ENCODE data around the gene NOTCH1.
A peak's percentile ranks its signal among the peaks of the same experiment; 100 is the strongest.
"Not testable (repeated sequence)": the region's sequence is repeated elsewhere in the genome, so short reads cannot be mapped to it uniquely, and the experiment has no call there.

The NOTCH1 gene

DNA sequence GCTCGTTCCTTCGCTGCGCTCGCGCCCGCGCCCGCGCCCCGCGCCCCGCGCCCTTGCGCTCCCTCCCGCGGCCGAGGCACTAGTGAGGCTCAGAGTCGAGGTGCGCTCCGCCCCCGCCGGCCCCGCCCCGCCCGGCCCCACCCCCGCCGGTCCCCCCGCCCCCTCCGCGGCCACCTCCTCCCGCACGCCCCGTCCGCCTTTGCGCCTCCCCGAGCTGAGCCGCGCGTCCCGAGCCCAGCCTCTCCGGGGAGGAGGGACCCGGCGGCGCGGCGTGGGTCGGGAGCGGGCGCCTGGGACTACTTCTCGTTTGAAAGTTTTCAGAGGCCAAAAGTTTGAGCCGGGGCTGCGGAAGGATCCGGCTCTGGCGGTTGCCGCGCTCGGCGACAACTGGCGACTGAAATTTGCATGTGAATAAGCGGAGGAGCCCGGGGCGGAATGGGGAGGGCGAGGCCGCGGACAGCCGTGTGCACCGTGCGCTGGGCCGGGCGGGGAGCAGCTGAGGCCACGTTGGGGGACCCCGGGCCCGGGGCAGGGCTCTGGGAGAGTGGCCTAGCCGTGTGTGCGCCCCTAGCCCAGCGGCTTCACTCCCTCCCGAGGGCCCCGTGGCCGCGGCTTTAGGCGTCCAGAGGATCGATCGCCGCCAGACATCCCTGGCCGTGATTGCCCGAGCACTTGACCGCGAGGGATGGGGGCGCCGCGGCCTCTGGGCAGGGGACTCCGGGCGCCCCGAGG is at the start of gene NOTCH1:
TSS of gene NOTCH1 (minus strand) at position 84 of the 732 bp plus-strand sequence. CDS start 262 bp downstream, outside the sequence.
- DNase-seq, result peak; percentile 35

DNA sequence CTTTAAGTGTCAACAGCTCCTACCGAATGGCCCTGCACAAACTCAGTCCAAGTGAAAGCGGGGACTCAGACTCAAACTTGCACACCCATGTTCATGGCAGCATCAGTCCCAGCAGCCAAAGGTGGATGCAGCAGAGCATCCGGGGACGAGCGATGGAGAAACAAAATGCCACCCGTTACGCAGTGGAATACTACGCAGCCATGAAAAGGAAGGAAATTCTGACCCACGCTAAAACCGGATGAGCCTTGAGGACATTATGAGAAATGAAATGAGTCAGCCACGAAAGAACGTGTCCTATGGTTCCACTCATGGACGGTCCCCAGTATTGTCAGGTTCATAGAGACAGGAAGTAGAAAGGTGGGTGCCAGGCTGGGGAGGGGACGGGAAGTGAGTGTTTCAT is 48.6 kb upstream of the NOTCH1 start:
- no peak for DNase-seq

DNA sequence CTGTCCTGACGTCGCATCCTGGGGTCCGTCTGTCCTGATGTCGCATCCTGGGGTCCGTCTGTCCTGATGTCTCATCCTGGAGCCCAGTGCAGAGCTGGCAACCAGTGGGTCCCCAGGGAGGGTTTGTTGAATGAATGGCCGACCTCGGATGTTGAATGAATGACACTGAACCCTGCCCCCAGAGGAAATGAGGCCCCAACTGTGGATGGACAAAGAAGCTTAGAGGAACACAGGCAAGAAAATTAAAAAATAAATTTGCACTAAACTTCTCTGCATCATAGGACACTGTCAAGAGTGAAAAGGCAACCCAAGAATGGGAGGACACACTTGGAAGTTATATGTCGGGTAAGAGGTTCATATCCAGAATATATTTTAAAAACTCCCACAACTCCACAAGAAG is 47.7 kb upstream of the NOTCH1 start:
- no peak for DNase-seq

DNA sequence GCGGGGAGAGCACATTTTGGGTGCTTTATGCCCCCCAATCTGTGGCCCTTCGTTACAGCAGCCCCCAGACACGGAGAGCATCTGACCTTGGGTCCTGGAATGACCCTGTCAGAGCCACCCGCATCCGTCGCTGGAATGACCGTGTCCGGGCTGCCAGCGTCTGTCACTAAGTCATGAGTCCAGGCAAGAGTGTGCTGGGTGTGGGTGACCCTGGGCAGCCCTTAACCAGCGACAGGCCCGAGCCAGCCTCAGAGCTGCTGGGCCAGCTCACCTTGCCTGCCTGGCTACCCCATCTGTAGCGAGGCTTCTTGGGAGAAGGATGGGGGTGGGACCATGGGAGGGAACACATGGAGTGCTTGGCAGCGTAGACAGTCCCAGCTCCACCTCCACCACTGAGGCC is 46.8 kb upstream of the NOTCH1 start:
- no peak for DNase-seq

DNA sequence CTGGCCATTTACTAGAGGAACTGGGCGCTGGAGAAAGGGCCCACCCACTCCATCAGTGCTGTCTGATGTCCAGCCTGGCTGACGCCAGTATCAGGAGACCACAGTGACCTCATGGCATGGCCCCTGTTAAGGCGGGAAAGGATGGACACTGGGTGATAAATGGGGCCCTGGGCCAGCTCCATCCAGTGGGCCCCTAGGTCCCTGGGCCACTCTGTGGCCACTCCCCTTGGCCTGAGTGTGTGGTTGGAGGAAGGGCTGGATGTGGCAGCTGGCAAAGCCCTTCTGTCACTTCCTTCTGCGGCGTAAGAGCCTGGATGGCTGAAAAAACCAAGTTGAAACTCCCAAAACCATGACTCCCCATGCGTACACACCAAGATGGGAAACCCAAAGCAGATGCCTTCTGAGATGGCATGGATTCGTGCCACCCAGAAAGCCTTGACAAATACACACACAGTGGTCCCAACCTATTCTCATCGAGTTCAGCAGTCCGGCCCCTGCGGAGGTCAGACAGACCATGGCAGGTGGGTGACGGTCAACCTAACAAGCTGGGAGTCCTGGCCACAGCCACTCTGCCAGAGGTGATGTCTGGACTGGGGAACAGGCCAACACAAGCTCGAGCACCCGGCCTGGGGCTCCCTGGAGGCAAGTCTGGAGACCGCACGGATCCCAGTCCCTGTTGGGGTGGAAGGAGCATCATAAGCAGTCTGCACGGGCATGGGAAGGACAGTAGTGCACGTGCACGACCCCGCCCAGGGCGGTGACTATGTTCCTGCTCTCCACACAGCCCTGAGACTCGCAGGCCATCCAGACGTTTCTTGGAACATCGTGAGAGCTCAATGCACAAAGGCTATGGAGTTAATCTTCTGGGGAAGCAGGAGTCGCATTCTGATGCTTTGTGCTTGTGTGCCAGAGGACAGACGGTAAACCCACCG is 45.2 kb upstream of the NOTCH1 start:
- no peak for DNase-seq

DNA sequence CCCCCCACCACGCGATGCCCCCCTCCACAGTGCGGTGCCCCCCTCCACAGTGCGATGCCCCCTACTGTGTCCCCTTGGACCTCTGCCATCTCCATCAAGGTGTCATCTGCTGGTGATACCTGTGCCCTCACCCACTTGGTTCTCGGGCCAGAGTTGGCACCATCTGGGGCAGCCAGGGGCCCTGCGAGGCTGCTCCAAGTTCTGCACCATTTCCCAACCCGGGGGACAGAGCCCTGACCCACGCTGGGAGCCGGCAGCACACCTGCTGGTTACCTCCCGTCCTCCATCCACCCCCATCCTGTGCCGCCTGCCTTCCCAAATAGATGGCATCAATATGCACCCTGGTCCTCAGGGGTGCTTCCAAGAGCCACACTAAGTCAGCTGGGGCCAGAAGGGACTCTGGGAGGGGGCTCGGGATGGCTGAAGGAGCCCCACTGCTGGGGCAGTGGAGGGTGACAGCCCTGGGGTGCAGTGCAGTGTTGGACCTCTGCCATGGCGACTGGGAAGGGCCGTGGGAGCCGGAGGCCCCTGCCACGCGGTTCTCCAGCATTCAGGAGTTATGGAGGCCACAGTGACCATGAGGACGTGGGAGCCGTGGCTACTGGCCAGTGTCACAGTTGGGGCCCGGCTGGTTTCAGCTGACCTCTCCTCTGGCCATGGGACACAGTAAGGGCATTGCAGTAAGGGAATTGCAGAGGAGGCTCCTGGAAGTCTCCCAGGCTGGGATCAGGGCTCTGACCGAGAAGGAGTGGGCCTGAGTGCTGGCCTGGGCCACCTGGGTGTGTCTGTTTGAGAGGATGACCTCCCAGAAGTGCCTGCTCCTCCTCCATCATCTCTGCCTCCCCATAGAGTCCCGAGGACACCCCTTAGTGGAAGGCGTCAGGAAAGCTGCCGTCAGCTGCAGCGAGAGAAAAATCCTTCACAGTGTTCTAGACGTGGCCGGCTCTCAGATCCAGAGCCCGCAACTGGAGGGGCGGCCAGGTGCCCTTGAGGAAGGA is 44.2 kb upstream of the NOTCH1 start:
- no peak for DNase-seq

DNA sequence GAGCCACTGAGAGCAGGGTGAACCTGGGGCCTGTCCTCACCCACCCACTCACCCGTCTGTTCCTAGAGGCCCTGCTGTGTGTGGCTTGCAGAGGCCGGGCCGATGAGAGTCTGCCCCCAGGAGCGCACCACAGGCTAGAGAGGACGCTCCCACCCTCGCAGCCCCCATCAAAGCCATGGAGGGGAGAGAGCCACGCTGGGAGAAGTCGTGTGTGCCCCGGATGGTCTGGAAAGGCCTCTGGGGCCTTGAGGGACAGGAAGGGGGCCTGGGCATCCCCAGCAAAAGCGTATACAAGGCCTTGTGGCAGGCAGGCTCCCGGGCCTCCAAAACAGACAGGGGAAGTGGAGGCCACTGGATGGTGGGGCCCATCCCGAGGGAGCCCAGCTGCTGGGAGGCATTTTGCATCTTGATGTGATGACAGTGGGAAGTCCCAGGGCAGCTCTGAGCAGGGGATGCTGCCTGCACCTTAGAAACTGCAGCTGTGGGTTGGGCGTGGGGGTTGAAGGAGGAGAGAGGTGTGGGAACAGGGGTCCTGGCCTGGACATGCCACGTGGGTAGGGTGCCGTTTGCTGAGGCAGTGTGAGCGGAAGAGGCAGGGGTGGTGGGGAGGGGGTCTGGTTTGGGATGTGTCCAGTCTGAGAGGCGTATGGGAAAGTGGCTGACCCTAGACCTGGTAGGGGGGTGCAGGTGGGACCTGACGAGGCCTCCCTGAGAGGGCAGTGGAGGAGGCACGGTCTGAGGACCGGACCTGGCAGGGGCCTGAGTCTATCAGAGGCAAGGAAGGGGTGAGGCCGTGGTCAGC is 43.0 kb upstream of the NOTCH1 start:
- no peak for DNase-seq

DNA sequence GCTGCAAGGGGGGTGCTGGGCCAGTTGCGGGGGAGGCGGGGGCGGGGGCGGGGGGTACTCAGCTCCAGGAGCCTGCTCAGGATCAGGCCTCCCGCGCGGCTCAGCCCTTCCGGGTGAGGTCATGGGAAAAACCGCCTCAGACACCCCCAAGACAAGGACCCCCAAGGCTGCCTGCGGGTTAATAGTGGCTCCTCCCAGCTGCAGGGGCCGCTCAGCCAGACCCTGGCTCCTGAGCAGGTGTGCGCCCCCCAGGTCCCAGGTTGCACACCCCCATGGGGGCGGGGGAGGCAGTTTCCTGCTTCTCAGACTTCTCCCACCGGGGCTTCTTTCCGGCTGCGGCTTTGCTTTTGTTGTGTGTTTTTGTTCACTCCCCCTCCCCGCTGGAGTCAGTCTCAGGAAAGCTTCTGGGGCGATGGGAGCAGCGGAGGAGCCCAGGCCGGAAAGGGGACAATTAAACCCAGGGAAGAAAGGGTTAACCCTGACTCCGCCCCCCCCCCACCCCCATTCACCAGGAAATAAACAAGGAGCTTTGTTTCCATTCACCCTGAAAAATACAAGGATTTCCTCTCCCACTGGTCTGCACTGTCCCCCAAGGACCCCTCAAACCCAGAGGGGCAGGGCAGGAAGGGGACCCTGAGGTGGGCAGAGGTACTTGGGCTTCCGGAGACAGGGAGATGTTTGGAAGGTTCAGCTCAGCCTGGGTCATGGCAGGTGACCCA is 42.3 kb upstream of the NOTCH1 start:
- DNase-seq, result no peak

DNA sequence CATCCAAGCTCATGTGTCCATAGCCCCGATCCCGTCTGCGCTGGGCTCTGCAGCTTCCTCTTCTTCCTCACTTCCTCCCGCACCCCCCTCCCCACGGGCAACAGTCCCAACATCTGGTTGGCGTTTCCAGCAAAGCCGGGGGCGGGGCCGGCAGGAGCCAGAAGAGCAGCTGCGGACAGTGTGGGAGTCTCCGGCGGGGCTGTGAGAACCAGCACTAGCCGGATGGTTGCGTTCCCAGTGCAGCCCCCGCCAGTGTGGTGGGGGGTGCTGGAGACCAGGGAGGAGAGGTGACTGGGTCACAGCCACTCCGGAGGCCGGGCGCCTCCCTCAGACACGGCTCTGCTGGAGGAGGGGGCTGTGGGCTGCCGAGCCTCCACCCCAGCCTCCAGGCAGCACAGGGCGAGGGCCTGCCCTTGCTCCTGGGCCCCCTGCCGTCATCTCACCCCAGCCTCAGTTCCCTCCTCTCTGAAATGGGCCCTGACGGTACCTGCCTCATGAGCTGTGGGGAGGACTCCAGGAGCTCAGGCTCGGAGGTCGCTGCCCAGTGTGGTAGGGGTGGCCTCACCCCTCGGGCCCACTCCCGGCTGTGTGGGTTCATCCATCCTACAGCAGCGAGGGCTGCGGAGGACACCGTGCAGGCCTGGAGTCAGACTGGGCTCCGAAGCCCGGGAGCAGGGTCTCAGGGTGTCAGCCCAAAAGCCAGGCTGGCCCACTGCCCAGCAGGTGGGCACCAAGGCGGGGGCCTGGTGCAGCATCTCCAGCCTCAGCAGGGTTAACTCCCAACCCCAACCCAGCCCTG is 41.5 kb upstream of the NOTCH1 start:
- DNase-seq, result no peak

DNA sequence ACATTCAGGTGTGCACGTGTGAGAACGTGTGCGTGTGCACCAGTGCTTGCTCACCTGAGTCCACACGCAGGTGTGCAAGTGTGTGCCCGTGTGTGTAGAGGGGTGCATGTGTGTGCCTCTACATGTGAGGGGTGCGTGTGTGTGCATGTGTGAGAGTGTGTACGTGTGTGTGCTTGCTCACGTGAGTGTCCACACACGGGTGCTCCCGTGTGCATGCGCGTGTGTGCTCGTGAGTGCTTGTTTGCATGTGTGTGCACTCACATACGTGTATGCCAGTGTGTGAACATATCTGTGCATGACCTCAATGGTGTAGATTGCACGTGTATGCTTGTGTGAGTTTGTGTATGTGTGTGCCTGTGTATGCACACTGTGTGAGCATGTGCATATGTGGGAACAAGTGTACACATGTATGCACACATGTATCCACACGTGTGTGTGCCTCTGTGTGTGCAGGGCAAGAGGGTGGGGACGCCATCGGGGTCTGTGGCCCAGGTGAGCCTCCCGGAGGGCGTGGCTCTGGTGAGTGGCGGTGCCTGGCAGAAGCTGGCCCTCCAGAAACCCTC is 40.6 kb upstream of the NOTCH1 start:
- DNase-seq, result no peak

DNA sequence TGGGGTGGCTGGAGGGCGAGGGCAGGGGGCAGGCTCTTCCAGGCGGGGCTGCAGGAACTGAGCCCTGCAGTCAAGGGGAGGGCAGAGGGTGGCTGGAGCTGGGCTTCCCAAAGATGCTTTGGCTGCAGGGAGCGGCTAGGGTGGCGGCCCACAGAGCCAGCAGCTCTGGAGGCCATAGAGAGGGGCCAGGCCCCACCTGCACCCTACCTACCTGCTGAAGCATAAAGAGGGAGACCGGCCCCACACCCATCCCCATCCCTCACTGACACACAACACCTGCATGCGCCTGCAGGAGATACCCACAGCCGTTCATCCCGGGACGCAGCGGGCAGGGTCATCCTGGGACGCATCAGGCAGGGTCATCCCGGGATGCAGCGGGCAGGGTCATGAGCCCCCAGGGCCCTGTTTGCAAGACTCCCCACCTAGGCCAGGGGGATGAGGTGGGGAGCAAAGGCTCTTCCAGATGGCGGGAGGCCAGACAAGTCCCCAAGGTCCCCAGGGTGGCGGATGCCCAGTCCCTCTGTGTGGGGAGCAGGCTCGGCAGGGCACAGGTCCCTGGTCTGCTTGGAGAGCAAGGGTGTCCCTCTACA is 39.8 kb upstream of the NOTCH1 start:
- DNase-seq, result no peak

DNA sequence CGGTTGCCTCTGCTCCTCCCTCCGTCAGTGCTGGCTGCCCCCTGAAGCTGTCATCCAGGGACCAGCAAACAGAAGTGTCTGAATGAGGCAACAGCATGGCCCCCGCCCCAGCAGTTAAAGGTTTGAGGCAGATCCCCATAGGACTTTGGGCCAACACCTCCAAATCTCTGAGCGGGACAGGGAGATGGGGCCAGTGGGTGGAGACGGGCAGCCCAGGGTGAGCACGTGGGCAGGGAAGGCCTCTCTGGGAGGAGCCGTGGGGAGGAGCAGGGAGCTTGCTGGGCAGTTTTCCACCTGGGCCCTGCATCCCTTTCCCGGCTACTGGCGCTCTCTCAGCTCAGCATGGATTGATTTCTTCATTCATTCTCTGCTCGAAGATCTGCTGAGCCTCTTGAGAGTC is 39.1 kb upstream of the NOTCH1 start:
- no peak for DNase-seq

DNA sequence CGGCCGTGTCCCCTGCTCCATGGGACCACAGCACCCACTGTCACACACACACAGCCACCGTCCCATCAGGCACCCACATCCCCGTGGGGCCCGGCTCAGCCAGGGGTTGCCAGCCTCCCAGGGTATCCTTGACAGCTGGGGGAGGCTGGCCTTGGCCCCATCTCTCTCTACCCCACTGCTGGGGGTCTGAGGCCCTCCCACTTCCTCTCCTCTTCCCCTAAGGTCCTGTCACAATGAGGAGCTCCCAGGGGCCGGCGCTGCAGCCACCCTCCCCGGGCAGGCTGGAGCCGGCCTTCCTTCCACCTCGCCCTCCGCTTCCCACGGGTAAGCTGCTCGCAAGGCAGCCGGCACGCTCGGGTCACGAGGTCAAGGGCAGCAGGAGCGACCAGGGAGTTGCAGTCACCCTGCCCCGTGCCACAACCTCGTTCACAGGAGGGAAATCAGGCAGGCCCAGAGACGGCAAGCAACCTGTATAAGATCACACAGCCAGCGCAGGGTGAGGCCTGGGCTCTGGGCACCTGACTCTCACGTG is 38.6 kb upstream of the NOTCH1 start:
- DNase-seq, result no peak

DNA sequence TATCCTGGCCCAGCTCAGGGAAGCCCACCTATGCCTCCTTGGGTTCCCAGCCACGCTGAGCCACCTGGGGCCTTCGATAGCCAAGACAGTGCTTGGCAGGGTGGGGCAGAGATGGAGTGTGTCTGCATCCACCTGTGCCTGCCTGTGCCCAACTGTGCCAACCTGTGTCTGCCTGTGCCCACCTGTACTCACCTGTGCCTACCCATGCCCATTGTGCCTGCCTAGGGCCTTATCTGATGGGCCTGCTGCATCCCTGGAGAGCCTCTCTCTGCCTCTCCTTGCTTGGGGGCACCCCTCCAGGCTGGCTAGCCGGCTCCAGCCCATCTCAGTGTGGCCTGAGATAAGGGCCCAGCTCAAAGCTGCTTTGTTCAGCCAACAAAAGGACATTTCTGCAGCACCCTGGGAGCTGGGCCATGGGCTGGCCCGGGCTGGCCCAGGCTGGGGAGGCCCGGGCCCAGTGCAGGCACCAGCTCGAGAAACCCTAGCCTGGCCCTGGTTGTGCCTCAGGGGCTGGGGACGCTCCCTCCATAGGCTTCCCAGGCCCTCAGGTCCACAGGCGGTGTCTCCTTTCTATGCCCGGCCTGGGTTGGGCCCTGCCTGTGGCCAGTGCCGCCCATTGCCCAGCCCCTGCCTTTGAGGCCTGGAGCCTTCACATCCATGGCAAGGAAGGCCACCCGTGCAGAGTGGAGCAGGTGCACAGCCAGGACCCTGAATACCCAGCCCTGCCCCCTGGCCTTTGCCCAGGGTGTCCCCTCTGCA is 37.3 kb upstream of the NOTCH1 start:
- DNase-seq, result no peak

DNA sequence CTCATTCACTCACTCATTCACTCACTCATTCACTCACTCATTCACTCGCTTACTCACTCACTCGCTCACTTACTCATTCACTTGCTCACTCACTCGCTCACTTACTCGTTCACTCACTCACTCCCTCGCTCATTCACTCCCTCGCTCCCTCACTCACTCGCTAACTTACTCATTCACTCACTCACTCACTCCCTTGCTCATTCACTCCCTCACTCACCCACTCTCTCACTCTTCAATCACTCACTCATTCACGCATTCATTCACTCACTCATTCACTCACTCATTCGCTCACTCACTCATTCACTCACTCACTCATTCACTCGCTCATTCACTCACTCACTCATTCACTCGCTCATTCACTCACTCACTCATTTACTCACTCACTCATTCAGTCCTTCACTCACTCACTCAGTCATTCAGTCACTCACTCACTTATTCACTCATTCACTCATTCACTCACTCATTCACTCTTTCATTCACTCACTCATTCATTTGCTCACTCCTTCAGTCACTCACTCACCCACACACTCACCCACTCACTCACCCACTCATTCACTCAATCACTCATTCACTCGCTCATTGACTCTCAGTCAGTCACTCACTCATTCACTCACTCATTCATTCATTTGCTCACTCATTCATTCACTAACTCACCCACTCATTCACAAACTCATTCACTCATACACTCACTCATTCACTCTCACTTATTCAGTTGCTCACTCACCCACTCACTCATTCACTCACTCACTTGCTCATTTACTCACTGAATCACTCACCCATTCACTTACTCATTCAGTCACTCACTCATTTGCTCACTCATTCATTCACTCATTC is 36.0 kb upstream of the NOTCH1 start:
- DNase-seq, result no peak

DNA sequence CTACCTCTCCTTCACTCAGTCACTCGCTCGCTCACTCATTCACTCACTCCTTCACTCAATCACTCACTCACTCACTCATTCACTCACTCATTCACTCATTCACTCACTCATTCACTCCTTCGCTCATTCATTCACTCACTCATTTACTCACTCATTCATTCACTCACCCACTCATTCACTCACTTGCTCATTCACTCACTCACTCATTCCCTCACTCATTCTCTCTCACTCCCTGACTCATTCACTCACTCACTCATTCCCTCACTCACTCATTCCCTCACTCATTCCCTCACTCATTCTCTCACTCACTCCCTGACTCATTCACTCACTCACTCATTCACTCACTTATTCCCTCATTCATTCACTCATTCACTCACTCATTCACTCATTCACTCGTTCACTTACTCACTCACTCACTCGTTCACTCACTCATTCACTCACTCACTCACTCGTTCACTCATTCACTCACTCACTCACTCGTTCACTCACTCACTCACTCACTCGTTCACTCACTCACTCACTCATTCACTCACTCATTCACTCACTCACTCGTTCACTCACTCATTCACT is 33.9 kb upstream of the NOTCH1 start:
- DNase-seq, result not testable (repeated sequence)

All from NCI-H1105 (cell line).